COR-L47 (cell line): Measurements from ENCODE around the gene PANX2.

Source experiments
- DNase-seq: peaks from one replicate; lab custom pipeline; 2025; lab: John Stamatoyannopoulos, UW

The PANX2 gene

DNA sequence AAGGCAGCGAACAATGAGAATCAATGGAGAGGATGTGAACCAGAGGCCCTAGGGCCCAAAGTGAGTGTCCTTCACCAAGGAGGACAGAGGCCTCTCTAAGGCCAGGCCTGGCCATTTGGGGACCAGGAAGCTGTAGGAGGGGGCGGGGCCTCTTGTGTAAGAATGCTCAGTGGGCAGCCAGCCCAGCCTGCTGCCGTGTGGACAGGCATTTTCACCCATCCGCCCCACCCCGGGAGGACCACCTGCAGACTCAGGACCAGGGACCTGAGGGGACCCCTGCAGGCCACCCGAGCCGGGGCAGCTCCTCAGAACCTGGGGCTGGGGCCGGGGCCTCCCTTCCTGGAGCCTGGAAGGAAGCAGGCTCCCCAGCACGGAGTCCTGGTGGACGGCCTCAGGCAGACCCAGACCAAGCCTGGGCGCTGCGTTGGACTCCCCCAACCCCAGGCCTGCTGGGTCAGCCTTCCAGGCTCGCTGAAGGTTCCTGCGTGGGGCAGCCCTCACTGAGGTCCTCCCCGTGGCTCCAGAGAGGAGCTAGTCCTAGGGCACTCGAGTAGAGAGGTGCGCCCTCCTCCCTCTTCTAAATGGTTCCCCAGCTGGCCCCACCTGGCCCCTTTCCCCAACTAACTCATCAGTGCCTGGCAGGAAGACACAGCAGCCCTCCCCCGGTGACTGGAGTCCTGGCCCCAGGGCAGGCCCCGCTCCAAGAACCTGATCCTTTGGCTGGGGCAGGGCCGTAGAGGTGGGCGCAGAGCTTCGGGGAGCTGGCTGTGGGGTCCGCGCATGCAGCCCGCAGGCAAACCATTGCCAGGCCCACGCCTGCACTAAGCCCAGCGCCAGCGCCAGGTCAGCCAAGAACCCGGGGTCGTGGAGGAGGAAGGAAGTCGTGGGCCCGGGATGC is 13.7 kb downstream of the PANX2 start:
- DNase-seq, result no peak

DNA sequence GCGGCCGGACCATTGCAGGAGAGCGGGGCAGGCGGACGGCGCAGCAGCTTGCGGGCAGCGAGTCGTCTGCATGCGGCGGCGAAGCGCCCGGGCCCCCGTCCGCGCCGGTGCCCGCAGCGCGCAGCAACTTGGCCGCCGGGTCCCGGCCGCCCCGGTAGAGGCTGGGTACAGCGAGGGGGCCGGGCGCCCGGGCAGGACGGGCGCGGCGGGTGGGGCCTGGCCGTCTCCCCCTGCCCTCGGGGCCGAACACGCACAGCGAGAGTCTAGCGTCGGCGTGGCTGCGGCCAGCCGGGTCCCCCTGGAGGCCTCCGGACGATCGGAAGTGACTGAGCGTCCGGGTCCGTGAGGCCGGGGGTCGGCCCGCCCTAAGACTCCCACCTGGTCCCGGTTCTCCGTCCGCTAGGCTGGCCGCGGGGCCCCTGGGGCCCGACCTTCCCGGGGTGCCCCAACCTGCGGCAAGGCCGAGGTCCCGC is 14.4 kb downstream of the PANX2 start:
- no peak for DNase-seq

DNA sequence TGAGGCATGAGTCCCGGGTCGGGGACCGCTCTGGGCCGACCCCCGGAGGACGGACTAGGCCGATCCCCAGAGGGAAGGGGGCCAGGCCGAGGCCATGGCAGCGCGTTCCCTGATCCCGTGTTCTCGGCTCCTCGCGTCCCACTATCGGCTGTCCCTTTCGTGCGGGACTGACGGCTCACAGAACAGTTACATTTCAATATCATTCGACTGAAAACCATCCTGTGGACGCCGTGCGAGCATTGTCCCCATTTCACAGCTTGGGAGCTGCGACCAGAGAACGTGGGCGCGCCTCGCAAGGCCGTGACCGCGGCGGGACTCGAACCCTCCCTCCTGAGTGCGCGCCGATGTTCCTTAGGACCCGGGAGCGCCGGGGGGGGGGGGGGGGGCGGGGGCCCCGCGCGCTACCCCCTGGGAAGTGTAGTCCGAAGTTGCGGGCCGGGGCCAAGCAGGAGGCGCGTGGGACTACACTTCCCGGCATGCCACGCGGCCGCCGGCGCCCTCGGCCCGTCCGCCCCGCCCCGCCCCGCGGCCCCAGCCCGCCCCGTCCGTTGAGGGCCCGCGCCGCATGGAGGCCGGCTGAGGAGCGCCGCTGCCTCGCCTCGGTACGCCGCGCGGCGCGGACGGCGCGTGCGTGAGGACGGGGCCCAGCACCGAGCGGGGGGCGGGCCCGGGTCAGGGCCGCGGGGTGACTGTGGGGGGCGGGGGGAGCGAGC is 15.0 kb downstream of the PANX2 start, which contains the start of gene TRABD:
TRABD (plus strand) TSS at position 539 of the 713 bp plus-strand sequence. CDS start 7,148 bp downstream, outside the sequence.
- peak; percentile 85 for DNase-seq

DNA sequence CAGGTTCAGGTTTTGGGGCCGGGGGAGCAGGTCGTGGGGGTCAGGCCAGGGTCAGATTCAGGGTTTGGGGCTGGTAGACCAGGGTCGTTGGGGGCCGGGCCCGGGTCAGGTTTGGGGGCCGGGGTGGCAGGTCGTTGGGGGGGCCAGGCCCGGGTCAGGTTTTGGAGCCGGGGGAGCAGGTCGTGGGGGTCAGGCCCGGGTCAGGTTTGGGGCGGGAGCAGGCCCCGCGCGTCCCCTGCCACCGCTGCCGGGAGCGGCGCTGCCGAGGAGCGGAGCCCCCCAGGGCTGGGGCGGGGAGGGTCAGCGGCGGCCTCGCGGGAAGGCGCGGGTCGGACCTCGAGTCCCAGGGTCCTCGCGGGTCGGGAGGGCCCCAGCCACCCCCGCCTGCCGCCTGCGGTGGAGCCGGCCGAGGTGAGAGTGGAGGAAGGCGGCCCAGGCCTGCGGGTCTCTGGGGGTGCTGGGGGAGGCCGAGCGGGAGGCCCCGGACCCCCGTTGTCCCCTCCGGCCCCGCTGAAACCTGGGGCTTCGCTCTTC is 15.7 kb downstream of the PANX2 start:
- DNase-seq, result no peak

DNA sequence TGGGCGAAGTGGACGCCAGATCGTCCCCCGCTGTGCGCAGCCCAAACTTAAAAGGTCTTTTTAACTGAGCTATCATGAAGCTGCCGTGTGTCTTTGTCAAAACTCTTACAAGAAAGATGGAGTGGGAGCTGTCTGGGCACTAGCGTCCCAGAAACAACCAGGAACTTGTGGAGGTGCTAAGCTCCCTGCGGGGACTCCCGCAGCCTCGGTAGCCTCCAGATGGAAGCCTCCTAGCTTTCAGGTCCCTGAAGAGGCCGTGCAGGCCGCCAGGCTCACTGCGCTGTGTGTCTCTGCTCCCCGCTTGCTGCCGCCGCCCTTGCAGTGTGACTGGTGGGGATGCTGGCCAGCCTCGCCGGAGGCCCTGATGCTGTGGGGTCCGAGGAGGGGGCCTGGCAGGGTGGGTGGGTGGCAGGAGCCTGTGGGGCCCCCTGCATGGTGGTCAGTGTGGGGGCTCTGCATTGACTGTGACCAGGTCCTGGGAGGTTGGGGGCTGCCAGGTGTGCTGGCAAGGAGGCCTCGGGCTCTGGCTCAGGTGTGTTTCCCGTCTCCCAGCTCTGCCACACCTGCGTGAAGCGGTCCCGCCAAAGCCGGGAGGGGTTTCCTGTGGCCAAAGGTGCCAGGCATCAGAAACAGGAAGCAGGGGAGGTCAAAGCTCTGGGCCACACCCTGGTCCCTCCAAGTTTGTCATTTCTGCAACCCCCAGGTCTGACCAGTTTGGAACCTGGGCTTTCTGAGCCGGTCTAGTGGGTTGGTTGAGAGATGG is 16.4 kb downstream of the PANX2 start:
- DNase-seq, result no peak

DNA sequence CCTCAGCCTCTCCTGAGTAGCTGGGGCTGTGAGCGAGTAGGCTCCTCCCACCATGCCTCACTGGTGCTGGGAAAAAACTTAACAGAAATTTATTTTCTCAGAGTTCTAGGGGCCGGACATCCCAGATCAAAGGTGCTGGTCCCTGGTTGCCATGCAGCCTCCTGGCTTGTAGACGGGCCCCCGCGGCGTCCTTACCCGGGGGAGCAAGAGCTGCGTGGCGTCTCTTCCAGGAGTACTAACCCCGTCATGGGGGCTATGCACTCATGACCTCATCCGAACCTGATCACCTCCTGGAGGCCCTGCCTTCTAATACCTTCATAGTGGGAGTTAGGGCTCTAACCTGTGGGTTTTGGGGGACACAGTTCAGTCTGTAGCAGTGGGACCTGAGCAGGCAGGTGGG is 17.8 kb downstream of the PANX2 start:
- DNase-seq, result no peak

DNA sequence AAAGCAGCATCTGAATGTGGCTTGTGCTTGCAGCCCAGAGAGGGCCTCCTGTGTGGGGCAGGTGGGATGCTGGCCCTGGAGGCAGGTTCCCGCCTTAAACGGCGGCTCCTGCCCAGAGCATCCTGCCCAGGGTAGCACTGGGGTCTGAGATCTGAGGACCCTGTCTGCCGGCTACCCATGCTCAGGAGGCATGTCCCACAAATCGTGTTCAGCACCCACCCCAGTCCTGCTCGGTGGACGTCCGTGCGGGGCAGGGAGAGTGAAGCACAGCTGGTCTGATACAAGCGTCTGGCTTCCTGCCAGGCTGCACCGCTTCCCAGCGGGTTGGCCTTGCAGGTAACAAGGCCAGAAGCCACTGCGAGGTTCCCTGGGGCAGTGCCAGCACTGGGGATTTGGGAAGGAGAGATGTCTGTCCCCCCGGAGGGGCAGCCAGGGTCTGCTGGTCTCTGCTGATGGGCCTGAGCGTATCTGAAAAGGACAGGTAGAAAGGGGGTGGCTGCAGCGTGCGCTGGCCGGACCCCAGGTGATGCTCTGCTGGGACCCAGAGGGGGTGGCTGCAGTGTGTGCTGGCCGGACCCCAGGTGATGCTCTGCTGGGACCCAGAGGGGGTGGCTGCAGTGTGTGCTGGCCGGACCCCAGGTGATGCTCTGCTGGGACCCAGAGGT is 18.8 kb downstream of the PANX2 start:
- DNase-seq, result peak; percentile 54

DNA sequence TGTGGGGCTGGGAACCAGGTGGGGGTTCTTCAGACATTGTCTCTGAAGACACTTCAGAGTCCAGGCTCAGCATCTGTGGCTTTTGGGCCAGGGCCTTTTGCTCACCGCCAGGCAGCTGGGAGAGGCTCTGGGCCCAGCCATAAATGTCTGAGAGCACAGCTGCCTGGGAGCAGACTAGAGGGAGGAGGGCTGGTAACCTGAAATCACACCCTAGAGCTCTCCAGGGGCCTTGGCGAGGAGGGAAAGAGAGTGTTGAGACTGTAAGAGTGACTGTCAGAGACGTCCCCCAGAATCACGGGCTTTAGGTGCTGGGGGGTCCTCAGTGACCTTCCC is 19.3 kb downstream of the PANX2 start:
- DNase-seq, result no peak

DNA sequence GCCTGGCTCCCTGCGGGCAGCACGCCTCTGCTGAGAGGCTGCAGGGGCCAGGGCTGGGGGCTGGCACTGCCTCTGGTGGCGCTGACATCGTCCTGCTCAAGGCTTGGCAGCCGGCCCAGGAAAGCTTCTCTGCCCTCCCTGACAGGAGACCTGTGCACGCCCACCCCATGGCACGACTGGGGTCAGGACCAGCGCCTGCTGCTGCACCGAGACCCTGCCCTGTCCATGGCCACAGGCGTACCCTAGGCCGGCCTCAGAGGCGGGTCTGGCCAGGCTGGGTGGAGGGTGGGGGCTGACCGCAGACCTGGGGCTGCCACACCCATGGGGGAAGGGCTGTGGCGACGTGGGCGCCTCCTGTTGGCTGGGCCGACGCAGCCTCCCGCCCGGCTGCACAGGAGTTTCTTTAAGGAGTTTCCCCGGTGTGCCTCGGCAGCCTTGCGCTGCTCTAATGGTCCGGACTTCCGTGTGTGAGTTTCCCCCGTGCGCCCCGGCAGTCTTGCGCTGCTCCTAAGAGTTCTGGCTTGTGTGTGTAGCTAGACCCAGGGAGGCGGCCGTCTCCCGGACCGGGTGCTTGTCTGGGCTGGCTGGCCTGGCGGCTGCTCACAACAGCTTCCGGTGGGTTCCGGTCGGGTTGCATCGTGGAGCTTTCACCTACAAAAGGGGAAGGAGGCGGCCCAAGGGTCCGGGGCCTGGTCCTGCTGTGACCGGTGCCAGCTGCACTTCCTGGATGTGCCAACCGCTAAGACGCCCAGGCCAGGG is 19.8 kb downstream of the PANX2 start:
- peak; percentile 49 for DNase-seq

DNA sequence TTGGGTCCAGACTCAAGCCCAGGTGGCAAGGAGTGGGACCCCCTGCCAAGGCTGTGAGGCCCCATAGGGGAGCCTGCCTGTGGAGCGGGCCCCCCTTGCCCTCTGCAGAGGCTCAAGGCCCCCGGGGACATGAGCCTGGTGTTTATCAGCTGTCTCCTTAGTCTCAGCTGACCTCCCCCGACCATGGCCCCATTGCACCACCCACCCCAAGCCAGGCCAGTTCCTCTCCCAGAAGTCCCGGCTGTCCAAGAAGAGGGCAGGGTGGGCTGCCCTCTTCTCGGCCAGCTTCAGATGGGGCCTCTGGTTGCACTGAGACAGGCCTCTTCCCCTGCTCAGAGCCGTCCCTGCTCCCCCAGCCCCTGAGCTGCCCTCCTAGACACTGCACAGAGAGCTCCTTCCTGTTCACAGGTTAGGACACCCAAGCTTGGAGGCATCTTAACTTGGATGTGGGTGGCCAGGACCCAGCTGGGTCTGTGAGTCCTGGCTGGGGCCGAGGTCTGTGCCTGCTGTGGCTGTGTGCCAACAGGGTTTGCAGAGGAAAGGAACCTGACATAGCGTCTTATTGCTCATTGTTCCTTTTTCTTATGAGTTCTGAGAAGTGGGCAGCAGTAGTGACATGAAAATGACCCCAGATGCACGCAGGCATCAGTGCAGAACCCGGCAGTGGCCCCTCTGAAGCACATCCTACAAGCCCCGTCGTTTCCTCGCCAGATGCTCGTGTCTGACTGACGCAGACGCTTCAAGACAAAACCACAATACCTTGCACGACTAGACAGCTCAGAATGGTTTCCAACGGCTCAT is 20.6 kb downstream of the PANX2 start:
- no peak for DNase-seq

DNA sequence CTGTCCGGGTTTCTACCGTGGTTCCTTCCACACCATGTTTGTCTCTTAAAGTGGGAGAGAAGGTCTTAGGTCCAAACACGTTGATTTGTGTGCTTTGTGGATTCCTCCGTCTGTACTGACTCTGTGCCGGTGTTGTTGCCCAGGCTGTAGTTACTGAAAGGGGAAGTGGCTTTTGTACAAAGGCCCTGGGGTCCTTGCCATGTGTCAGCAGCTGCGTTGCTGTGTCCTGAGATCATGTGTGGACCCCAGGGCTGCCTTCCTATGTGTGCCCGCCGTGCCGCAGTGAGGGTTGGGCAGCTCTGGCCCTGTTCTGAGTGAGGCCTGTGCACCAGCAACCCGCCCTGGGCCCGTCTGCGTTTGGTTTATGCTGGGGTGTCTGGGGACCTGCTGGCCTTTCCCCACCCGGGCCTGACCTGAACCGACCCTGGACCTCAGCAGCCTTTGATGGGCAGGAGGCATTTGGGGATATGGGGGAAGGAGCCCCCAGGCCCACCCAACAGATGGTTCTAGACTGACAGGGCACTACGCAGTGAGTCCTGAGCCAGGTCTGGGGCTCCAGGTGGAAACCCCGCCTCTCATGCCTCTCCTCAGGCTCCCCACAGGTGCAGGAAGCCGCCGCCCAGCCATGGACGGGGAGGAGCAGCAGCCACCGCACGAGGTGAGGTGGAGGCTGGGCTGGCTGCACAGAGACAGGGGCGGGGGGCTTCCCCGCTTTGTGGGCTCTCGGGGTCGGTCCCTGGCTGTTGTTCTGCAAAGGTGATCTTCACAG is 22.1 kb downstream of the PANX2 start:
- no peak for DNase-seq

DNA sequence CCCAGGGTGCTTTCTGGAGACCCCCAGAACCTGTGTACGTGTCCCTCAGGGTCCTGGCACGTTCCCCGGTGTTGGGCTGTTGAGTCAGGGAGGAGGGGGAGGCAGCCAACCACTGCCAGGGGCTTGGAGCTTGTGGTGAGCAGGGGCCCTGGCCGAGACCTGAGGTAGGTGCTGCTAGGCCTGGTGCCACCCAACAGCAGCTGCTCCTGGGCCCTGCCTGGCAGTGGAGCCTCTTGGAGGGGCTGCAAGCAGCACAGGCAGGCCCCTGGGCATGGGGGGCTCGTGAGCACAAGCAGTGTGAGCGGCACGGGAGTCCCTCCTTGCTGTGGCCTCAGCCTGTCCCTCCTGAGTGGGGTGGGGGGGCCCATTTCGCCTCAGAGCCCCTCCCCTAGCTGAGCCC is 23.1 kb downstream of the PANX2 start:
- no peak for DNase-seq

DNA sequence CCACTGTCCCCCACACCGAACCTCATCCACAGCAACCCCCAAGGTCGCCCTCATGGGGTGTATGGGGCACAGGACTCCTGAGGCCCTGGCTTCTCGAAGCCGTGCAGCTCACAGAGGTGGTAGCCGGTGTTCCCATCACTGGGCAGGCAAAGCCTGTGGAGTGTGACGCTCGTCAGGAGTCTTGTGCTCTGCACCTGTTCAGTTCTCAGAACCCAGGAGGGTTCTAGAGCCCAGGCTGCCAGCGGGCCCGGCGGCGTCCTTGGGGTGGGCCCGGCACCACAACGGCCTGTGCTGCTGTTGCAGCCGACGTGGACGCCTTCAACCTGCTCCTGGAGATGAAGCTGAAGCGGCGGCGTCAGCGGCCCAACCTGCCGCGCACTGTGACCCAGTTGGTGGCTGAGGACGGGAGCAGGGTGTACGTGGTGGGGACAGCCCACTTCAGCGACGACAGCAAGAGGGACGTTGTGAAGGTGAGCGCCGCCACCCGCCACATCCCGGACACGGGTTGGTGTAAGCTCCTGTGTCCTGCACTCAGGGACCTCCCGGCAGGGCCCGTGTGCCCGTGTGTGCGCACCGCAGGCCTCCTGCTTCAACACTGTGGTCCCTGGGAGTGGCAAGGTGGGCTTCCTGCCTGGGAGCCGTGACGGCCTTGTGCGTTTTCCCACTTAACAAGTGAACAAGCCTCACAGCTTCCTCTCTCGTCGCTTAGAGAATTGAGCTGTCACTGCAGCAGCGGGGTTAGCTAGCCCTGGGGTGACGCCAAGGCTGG is 23.7 kb downstream of the PANX2 start:
- DNase-seq, result no peak

DNA sequence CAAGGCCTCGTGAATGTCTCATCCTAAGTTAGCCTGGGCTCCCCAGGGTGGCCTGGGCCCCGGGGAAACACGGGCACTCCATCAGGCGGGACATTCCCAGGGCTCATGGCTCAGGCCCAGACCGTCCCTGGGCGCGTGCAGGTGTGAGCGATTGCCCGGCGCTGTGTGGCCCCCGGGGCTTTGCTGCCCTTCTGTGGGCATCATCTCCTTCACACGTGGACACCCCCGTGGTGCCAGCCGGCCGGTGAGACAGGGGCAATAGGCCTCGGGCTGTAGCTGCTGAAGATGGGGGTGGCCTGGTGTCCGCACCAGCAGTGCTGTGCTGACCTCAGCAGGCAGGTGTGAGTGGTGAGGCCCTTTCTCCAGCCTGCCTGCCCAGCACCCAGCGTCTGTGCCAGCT is 25.7 kb downstream of the PANX2 start:
- DNase-seq, result no peak

DNA sequence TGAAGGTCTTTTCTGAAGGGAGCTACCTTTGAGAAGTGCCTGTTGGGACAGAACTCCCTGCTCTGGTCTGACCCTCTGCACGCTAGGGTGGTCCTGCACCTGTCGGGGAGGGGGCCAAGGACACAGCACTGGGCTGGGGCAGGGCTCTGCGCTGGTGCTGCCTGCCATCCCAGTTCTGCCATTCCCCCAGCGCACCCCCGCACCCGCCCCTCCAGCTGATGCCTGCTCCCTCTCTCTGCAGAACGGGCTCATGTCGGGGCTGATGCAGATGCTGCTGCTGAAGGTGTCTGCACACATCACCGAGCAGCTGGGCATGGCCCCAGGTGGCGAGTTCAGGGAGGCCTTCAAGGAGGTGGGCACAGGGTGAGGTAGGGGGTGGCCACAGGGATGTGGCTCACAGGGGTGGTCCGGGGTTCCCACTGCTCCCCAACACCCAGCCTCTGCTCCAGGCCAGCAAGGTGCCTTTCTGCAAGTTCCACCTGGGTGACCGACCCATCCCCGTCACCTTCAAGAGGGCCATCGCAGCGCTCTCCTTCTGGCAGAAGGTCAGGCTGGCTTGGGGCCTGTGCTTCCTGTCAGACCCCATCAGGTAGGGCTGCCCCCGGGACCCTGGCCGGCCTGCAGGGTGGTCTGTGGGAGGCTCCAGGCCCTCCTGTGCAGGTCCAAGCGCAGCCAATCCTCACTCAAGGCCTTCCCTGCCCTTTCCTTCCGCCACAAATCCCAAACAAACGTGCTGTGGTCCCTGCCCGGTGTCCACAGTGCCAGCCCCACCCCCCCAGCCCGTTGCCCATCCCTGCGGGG is 26.7 kb downstream of the PANX2 start:
- DNase-seq, result no peak

DNA sequence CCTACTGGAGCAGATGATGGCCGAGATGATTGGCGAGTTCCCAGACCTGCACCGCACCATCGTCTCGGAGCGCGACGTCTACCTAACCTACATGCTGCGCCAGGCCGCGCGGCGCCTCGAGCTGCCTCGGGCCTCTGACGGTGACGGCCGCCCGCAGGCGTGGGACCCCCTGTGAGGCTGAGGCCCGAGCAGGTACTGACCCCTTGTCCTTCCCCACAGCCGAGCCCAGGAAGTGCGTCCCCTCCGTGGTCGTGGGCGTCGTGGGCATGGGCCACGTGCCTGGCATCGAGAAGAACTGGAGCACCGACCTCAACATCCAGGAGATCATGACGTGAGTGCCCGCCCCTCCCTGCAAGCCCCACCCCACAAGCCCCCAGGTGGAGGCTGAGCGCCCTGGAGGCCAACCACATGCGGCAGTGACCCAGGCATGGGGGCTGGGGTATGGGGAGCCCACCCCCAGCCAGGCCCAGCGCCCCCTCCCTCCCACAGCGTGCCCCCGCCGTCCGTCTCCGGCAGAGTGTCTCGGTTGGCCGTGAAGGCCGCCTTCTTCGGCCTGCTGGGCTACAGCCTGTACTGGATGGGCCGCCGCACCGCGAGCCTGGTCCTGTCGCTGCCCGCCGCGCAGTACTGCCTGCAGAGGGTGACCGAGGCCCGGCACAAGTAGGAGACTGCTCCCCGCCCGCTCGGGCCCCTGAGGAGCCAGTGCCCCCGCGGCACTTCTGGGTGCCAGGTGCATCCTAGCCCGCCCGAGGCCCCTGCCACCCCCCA is 27.5 kb downstream of the PANX2 start:
- DNase-seq, result no peak

DNA sequence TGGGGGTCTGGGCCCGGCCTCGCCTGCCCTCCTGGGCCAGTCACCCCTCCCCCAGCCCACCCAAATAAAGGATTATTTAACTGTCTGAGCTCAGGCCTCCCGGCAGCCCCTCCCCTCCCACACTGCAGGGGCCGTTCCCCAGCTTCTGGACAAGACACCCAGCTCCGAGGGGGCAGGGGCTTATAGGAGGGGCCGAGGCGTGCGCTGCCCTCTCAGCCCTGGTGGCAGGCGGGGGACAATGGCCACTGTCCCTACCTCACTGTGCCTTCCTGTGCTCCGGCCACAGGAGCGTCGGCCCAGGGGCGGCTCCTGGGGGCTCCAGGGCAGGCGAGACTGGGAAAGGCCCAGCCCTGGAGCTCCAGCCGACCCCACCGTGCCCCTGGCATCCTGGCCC is 28.1 kb downstream of the PANX2 start:
- no peak for DNase-seq
